GM20431 (cell line): ENCODE results near the gene SECISBP2.
"Not testable (repeated sequence)": the region's sequence is repeated elsewhere in the genome, so short reads cannot be mapped to it uniquely, and the experiment has no call there.

Source experiments
- in situ Hi-C: fragments of 300-500 bp; cut with MseI, MboI; formaldehyde crosslinking; loops from one replicate; pipeline ENCODE4 v1.15.0; 2020; ENCODE audit warnings: low sequenced_read_pairs; ENCODE audit not compliant: unreplicated experiment

SECISBP2 gene

GRCh38 chr9:89309608-89310474, 8.5 kb upstream of the SECISBP2 start:
- in situ Hi-C loops, result no loop called here

GRCh38 chr9:89310475-89311345, 7.6 kb upstream of the SECISBP2 start, which contains the start of gene CKS2:
TSS of gene CKS2 (plus strand) at chr9:89311195. CDS start at chr9:89311293, 98 bp downstream.
- in situ Hi-C loops, result no loop called here

GRCh38 chr9:89311346-89312221, 6.7 kb upstream of the SECISBP2 start:
- in situ Hi-C loops, result no loop called here

GRCh38 chr9:89312222-89312571, 6.1 kb upstream of the SECISBP2 start:
- in situ Hi-C loops, result no loop called here

- in situ Hi-C loops, result no loop called here
Measured at GRCh38 chr9:89313842-89314241, 4.5 kb upstream of the SECISBP2 start.

GRCh38 chr9:89314955-89315354, 3.3 kb upstream of the SECISBP2 start:
- in situ Hi-C loops, result no loop called here

- in situ Hi-C loops, result no loop called here
Measured at GRCh38 chr9:89315482-89315881, 2.8 kb upstream of the SECISBP2 start.

GRCh38 chr9:89317282-89317681, 1.0 kb upstream of the SECISBP2 start:
- in situ Hi-C loops, result no loop called here

GRCh38 chr9:89319015-89319905, 960 bp downstream of the SECISBP2 start:
- in situ Hi-C loops, result no loop called here

GRCh38 chr9:89323390-89323789, 5.1 kb downstream of the SECISBP2 start:
- in situ Hi-C loops, result no loop called here

- in situ Hi-C loops, result no loop called here
Measured at GRCh38 chr9:89325733-89326132, 7.4 kb downstream of the SECISBP2 start.

GRCh38 chr9:89328064-89328463, 9.8 kb downstream of the SECISBP2 start:
- in situ Hi-C loops, result no loop called here

GRCh38 chr9:89329917-89330316, 11.6 kb downstream of the SECISBP2 start:
- in situ Hi-C loops, result no loop called here

GRCh38 chr9:89330513-89330912, 12.2 kb downstream of the SECISBP2 start:
- in situ Hi-C loops, result no loop called here

- in situ Hi-C loops, result no loop called here
Measured at GRCh38 chr9:89339807-89340206, 21.5 kb downstream of the SECISBP2 start.

- in situ Hi-C loops, result no loop called here
Measured at GRCh38 chr9:89340332-89340731, 22.0 kb downstream of the SECISBP2 start.

GRCh38 chr9:89342213-89342612, 23.9 kb downstream of the SECISBP2 start:
- in situ Hi-C loops, result no loop called here

- in situ Hi-C loops, result no loop called here
Measured at GRCh38 chr9:89342948-89343347, 24.6 kb downstream of the SECISBP2 start.

- in situ Hi-C loops, result not testable (repeated sequence)
Measured at GRCh38 chr9:89343812-89344211, 25.5 kb downstream of the SECISBP2 start.
